Mesendoderm (in vitro differentiated cells): ENCODE results near the gene CLEC2B.

Experiments
- DNase-seq: peaks from one replicate; pipeline ENCODE4 v3.0.0; 2013
- H2AK5ac ChIP-seq: 2 replicates; pipeline ENCODE4 v1.6.1; 2013; ENCODE audit warnings: low read length, inconsistent platforms
- H2BK120ac ChIP-seq: 2 replicates; pipeline ENCODE4 v1.6.1; 2013; ENCODE audit warnings: low read depth, mild to moderate bottlenecking, low read length, moderate library complexity, mixed read lengths
- H2BK15ac ChIP-seq: replicated peaks from 2 replicates; pipeline ENCODE4 v1.6.1; 2013; ENCODE audit warnings: low read depth, mild to moderate bottlenecking, moderate library complexity
- H2BK5ac ChIP-seq: 2 replicates; pipeline ENCODE4 v1.6.1; 2013; ENCODE audit warnings: low read length, inconsistent platforms
- H3K18ac ChIP-seq: 2 replicates; pipeline ENCODE4 v1.6.1; 2013; ENCODE audit warnings: mild to moderate bottlenecking, low read length, mixed read lengths
- H3K23ac ChIP-seq: one replicate; pipeline ENCODE4 v1.6.1; 2013; ENCODE audit warnings: low read length
- H3K27ac ChIP-seq: 2 replicates; pipeline ENCODE4 v1.5.1; 2013; ENCODE audit warnings: low read depth, mild to moderate bottlenecking, inconsistent platforms, low read length, moderate library complexity
- H3K27me3 ChIP-seq: 2 replicates; pipeline ENCODE4 v1.6.1; 2013; ENCODE audit warnings: low read length, control low read depth, mild to moderate bottlenecking, inconsistent platforms; ENCODE audit not compliant: insufficient read depth, poor library complexity
- H3K36me3 ChIP-seq: 2 replicates; pipeline ENCODE4 v1.6.1; 2013; ENCODE audit warnings: low read length, inconsistent platforms; ENCODE audit not compliant: control insufficient read depth, insufficient read depth
- H3K4ac ChIP-seq: one replicate; pipeline ENCODE4 v1.6.1; 2013; ENCODE audit warnings: low read depth, mild to moderate bottlenecking, low read length, moderate library complexity
- H3K4me1 ChIP-seq: 2 replicates; pipeline ENCODE4 v1.6.1; 2013; ENCODE audit warnings: low read depth, low read length, inconsistent platforms; ENCODE audit not compliant: control insufficient read depth
- H3K4me2 ChIP-seq: 2 replicates; pipeline ENCODE4 v1.6.1; 2013; ENCODE audit warnings: low read length
- H3K4me3 ChIP-seq: 2 replicates; pipeline ENCODE4 v1.5.1; 2013; ENCODE audit warnings: mild to moderate bottlenecking, low read length
- H3K56ac ChIP-seq: one replicate; pipeline ENCODE4 v1.6.1; 2013; ENCODE audit warnings: low read length
- H3K79me1 ChIP-seq: 2 replicates; pipeline ENCODE4 v1.6.1; 2013; ENCODE audit warnings: low read length, inconsistent platforms
- H3K79me2 ChIP-seq: 2 replicates; pipeline ENCODE4 v1.6.1; 2013; ENCODE audit warnings: mild to moderate bottlenecking, low read length; ENCODE audit not compliant: control insufficient read depth, insufficient read depth
- H3K9ac ChIP-seq: 2 replicates; pipeline ENCODE4 v1.6.1; 2013; ENCODE audit warnings: low read length, inconsistent platforms
- H4K5ac ChIP-seq: one replicate; pipeline ENCODE4 v1.6.1; 2013; ENCODE audit warnings: low read length
- H4K8ac ChIP-seq: one replicate; pipeline ENCODE4 v1.6.1; 2013; ENCODE audit warnings: low read depth, mild to moderate bottlenecking, control low read depth, low read length, moderate library complexity
- WGBS: extraction: QIAGEN DNeasy Blood & Tissue Kit; methylation state at CpG from one replicate; pipeline ENCODE4 v1.1.7; 2013; ENCODE audit warnings: low lambda C conversion rate, missing lambda C conversion rate; ENCODE audit not compliant: insufficient coverage; ENCODE audit errors: extremely low coverage; 5-methylcytosine and 5-hydroxymethylcytosine counted together

Gene CLEC2B

GRCh38 chr12:9907769-9908168 lies 38.6 kb upstream of the CLEC2B start:
- DNase-seq = no peak
- Histone ChIP-seq H3K23ac (no peak overlapping the region), H3K4ac (no peak overlapping the region), H3K79me1 (no peaks in the 10 kb centered on the region), H3K56ac (no peak overlapping the region), H3K27ac (no peak overlapping the region), H2BK120ac (no peak overlapping the region), H4K5ac (no peak overlapping the region), H3K4me3 (no peak overlapping the region), H3K36me3 (no peaks in the 10 kb centered on the region), H3K4me2 (no peak overlapping the region), H3K9ac (no peak overlapping the region), H3K27me3 (no peaks in the 10 kb centered on the region), H2AK5ac (no peak overlapping the region), H3K4me1 (no peaks in the 10 kb centered on the region), H2BK5ac (no peak overlapping the region), H2BK15ac (no peak overlapping the region), H3K18ac (no peak overlapping the region), H4K8ac (no peak overlapping the region), H3K79me2 (no peaks in the 10 kb centered on the region)
- no CpG with 5 or more reads among the region's 7 CpGs for WGBS

- Histone ChIP-seq H2BK120ac (no peak overlapping the region), H2AK5ac (no peak overlapping the region), H3K4ac (no peak overlapping the region), H2BK5ac (no peak overlapping the region), H3K27ac (no peak overlapping the region), H3K4me1 (no peaks in the 10 kb centered on the region), H4K5ac (no peak overlapping the region), H3K23ac (no peak overlapping the region), H3K56ac (no peak overlapping the region), H3K36me3 (no peaks in the 10 kb centered on the region), H3K4me2 (no peak overlapping the region), H3K18ac (no peak overlapping the region), H3K27me3 (no peaks in the 10 kb centered on the region), H3K79me2 (no peaks in the 10 kb centered on the region), H3K9ac (no peak overlapping the region), H4K8ac (no peak overlapping the region), H2BK15ac (no peak overlapping the region), H3K79me1 (no peaks in the 10 kb centered on the region), H3K4me3 (no peak overlapping the region)
- no peak for DNase-seq
- WGBS = no CpG with 5 or more reads among the region's 2 CpGs
Observed at GRCh38 chr12:9906873-9907272, 37.7 kb upstream of the CLEC2B start.

GRCh38 chr12:9902539-9903228 lies 33.5 kb upstream of the CLEC2B start:
- no peaks in the 10 kb centered on the region for H3K79me2 ChIP-seq
- H3K56ac ChIP-seq = no peak overlapping the region
- no peak overlapping the region for H2BK120ac ChIP-seq
- no peaks in the 10 kb centered on the region for H3K79me1 ChIP-seq
- no peak overlapping the region for H3K27ac ChIP-seq
- no peak overlapping the region for H3K4ac ChIP-seq
- WGBS = no CpG with 5 or more reads among the region's 7 CpGs
- H3K4me3 ChIP-seq = no peak overlapping the region
- H3K36me3 ChIP-seq = no peaks in the 10 kb centered on the region
- no peak overlapping the region for H4K5ac ChIP-seq
- H3K27me3 ChIP-seq = no peaks in the 10 kb centered on the region
- no peak overlapping the region for H3K23ac ChIP-seq
- H4K8ac ChIP-seq = no peak overlapping the region
- no peak overlapping the region for H3K4me2 ChIP-seq
- H2AK5ac ChIP-seq = no peak overlapping the region
- DNase-seq = peak; percentile 6
- H2BK15ac ChIP-seq = no peak overlapping the region
- H3K9ac ChIP-seq = no peak overlapping the region
- H3K18ac ChIP-seq = no peak overlapping the region
- H2BK5ac ChIP-seq = no peak overlapping the region
- no peaks in the 10 kb centered on the region for H3K4me1 ChIP-seq

- H2BK120ac ChIP-seq = no peak overlapping the region
- no peak overlapping the region for H4K8ac ChIP-seq
- H2AK5ac ChIP-seq = no peak overlapping the region
- no peak overlapping the region for H3K4ac ChIP-seq
- H3K4me3 ChIP-seq = no peak overlapping the region
- no peaks in the 10 kb centered on the region for H3K4me1 ChIP-seq
- H3K18ac ChIP-seq = no peak overlapping the region
- no peak overlapping the region for H2BK15ac ChIP-seq
- no peak overlapping the region for H3K56ac ChIP-seq
- H3K4me2 ChIP-seq = no peak overlapping the region
- H3K23ac ChIP-seq = no peak overlapping the region
- DNase-seq = no peak
- H3K79me2 ChIP-seq = no peaks in the 10 kb centered on the region
- H3K79me1 ChIP-seq = no peaks in the 10 kb centered on the region
- no peak overlapping the region for H2BK5ac ChIP-seq
- H3K36me3 ChIP-seq = no peaks in the 10 kb centered on the region
- no peak overlapping the region for H3K27ac ChIP-seq
- no CpG with 5 or more reads among the region's 2 CpGs for WGBS
- no peak overlapping the region for H3K9ac ChIP-seq
- no peaks in the 10 kb centered on the region for H3K27me3 ChIP-seq
- no peak overlapping the region for H4K5ac ChIP-seq
Observed at GRCh38 chr12:9900930-9901329, 31.8 kb upstream of the CLEC2B start.

GRCh38 chr12:9899209-9899608 lies 30.1 kb upstream of the CLEC2B start:
- Histone ChIP-seq H3K9ac (no peak overlapping the region), H2AK5ac (no peak overlapping the region), H2BK5ac (no peak overlapping the region), H3K4ac (no peak overlapping the region), H3K27ac (no peak overlapping the region), H4K5ac (no peak overlapping the region), H2BK120ac (no peak overlapping the region), H3K27me3 (no peaks in the 10 kb centered on the region), H3K56ac (no peak overlapping the region), H3K4me2 (no peak overlapping the region), H3K79me2 (no peaks in the 10 kb centered on the region), H3K79me1 (no peaks in the 10 kb centered on the region), H3K18ac (no peak overlapping the region), H4K8ac (no peak overlapping the region), H3K23ac (no peak overlapping the region), H3K4me3 (no peak overlapping the region), H2BK15ac (no peak overlapping the region), H3K4me1 (no peaks in the 10 kb centered on the region), H3K36me3 (no peaks in the 10 kb centered on the region)
- WGBS = no CpG with 5 or more reads among the region's 2 CpGs
- DNase-seq = no peak

- H3K56ac ChIP-seq = no peak overlapping the region
- no peaks in the 10 kb centered on the region for H3K79me2 ChIP-seq
- H3K4me2 ChIP-seq = no peak overlapping the region
- H2BK5ac ChIP-seq = no peak overlapping the region
- H2BK120ac ChIP-seq = no peak overlapping the region
- H3K4ac ChIP-seq = no peak overlapping the region
- no peak overlapping the region for H4K8ac ChIP-seq
- no peak overlapping the region for H3K18ac ChIP-seq
- no CpG with 5 or more reads among the region's 6 CpGs for WGBS
- no peaks in the 10 kb centered on the region for H3K4me1 ChIP-seq
- DNase-seq = no peak
- no peak overlapping the region for H2BK15ac ChIP-seq
- H3K4me3 ChIP-seq = no peak overlapping the region
- H3K27ac ChIP-seq = no peak overlapping the region
- no peak overlapping the region for H2AK5ac ChIP-seq
- no peaks in the 10 kb centered on the region for H3K27me3 ChIP-seq
- no peaks in the 10 kb centered on the region for H3K36me3 ChIP-seq
- H3K23ac ChIP-seq = no peak overlapping the region
- no peak overlapping the region for H4K5ac ChIP-seq
- H3K79me1 ChIP-seq = no peaks in the 10 kb centered on the region
- H3K9ac ChIP-seq = no peak overlapping the region
Observed at GRCh38 chr12:9897535-9897934, 28.4 kb upstream of the CLEC2B start.
